HCT116 (cell line): ENCODE measurements around the gene BACH1.

Experiments
- EZH2 ChIP-seq: fragments of 200-600 bp; sonication (generic); IDR thresholded peaks from 2 replicates; pipeline ENCODE4 v1.6.1; 2017; ENCODE audit warnings: antibody characterized with exemption, mixed run types
- JUND ChIP-seq: IDR thresholded peaks from 2 replicates; pipeline ENCODE4 v1.6.1; 2012
- ZFX ChIP-seq: fragments of 450-650 bp; IDR thresholded peaks from 2 replicates; pipeline ENCODE4 v1.6.1; 2017
- TF ChIP-seq, protein P1 (sequence below): IDR thresholded peaks from 2 replicates; pipeline ENCODE4 v1.6.1; 2012; ENCODE audit warnings: low read depth
- TF ChIP-seq, protein P2 (sequence below), 3 experiments: fragments of 200-600 bp in 1 of 3; sonication (generic) in 1 of 3; IDR thresholded peaks in 2 of 3; conservative IDR thresholded peaks in 1 of 3; 2 replicates each; pipeline ENCODE4 v1.5.1; 2012 to 2017; ENCODE audit warnings: low read depth in 2 of 3, low read length in 2 of 3, antibody characterized with exemption in 1 of 3, borderline replicate concordance in 1 of 3, control low read depth in 1 of 3, mild to moderate bottlenecking in 1 of 3, mixed read lengths in 1 of 3, mixed run types in 1 of 3, moderate library complexity in 1 of 3; ENCODE audit not compliant: insufficient read depth in 1 of 3
- TF ChIP-seq, protein P3 (sequence below): IDR thresholded peaks from 2 replicates; pipeline ENCODE4 v1.6.1; 2012

DNA sequence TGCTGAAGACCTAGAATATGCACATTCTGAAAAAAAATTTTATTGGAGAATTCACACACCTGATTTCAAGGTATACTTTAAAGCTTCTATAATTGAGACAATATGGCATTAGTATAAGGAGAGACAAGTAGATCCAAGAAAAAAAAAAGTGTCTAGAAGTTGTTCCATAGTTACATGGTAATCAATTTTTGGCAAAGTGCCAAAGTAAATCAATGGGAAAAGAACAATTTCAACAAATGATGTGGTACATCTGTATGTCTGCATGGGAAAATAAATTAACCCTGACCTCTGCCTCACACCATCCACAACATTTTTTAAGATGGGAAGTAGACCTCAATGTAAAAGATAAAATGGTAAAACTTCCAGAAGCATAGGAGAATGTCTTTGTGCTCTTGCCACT is 21.3 kb upstream of the BACH1 start:
- TF ChIP-seq JUND (no peak), ZFX (no peak), EZH2 (no peak)
- TF ChIP-seq, protein P1, sequence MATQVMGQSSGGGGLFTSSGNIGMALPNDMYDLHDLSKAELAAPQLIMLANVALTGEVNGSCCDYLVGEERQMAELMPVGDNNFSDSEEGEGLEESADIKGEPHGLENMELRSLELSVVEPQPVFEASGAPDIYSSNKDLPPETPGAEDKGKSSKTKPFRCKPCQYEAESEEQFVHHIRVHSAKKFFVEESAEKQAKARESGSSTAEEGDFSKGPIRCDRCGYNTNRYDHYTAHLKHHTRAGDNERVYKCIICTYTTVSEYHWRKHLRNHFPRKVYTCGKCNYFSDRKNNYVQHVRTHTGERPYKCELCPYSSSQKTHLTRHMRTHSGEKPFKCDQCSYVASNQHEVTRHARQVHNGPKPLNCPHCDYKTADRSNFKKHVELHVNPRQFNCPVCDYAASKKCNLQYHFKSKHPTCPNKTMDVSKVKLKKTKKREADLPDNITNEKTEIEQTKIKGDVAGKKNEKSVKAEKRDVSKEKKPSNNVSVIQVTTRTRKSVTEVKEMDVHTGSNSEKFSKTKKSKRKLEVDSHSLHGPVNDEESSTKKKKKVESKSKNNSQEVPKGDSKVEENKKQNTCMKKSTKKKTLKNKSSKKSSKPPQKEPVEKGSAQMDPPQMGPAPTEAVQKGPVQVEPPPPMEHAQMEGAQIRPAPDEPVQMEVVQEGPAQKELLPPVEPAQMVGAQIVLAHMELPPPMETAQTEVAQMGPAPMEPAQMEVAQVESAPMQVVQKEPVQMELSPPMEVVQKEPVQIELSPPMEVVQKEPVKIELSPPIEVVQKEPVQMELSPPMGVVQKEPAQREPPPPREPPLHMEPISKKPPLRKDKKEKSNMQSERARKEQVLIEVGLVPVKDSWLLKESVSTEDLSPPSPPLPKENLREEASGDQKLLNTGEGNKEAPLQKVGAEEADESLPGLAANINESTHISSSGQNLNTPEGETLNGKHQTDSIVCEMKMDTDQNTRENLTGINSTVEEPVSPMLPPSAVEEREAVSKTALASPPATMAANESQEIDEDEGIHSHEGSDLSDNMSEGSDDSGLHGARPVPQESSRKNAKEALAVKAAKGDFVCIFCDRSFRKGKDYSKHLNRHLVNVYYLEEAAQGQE: no peak
- TF ChIP-seq, protein P2, sequence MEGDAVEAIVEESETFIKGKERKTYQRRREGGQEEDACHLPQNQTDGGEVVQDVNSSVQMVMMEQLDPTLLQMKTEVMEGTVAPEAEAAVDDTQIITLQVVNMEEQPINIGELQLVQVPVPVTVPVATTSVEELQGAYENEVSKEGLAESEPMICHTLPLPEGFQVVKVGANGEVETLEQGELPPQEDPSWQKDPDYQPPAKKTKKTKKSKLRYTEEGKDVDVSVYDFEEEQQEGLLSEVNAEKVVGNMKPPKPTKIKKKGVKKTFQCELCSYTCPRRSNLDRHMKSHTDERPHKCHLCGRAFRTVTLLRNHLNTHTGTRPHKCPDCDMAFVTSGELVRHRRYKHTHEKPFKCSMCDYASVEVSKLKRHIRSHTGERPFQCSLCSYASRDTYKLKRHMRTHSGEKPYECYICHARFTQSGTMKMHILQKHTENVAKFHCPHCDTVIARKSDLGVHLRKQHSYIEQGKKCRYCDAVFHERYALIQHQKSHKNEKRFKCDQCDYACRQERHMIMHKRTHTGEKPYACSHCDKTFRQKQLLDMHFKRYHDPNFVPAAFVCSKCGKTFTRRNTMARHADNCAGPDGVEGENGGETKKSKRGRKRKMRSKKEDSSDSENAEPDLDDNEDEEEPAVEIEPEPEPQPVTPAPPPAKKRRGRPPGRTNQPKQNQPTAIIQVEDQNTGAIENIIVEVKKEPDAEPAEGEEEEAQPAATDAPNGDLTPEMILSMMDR (IDR thresholded peaks at IDR 0.05 in 2 of 3, conservative IDR thresholded peaks at IDR 0.05 in 1 of 3; ENCODE audit: borderline replicate concordance in 1 of 3, insufficient read depth in 1 of 3, low read depth in 2 of 3, low read length in 2 of 3): no peak
- TF ChIP-seq, protein P3, sequence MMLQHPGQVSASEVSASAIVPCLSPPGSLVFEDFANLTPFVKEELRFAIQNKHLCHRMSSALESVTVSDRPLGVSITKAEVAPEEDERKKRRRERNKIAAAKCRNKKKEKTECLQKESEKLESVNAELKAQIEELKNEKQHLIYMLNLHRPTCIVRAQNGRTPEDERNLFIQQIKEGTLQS: no peak
